Measurements from ENCODE around the gene PPP1R1C.

The PPP1R1C gene

DNA sequence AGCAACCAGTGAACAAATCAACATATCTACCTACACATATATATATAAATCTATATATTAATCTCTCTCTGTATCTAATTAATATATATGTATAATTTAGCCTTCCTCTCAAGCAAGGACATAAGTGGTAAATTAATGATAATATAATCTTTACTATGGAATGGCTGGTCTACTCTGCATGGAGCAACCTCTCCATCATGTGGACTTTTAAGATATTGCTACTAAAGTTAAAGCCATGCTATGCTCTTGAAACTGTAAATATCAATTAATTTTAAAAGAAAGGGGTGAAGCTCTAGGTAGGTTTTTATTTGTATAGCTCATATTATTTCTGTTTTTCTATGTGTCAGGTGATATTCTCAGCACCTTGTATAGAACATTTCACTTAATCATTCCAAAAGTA is 147.0 kb downstream of the PPP1R1C start:
- no peak for DNase-seq (ENCODE audit: low spot score)
- TF ChIP-seq CTCF (IDR thresholded peaks at IDR 0.05; ENCODE audit: extremely low read depth, insufficient read depth, missing control alignments), result no peak
- in situ Hi-C loops (cut with MboI; ENCODE audit: low pct_unique_long_range_greater_than_20kb, low sequenced_read_pairs, unreplicated experiment), result no loop called here

DNA sequence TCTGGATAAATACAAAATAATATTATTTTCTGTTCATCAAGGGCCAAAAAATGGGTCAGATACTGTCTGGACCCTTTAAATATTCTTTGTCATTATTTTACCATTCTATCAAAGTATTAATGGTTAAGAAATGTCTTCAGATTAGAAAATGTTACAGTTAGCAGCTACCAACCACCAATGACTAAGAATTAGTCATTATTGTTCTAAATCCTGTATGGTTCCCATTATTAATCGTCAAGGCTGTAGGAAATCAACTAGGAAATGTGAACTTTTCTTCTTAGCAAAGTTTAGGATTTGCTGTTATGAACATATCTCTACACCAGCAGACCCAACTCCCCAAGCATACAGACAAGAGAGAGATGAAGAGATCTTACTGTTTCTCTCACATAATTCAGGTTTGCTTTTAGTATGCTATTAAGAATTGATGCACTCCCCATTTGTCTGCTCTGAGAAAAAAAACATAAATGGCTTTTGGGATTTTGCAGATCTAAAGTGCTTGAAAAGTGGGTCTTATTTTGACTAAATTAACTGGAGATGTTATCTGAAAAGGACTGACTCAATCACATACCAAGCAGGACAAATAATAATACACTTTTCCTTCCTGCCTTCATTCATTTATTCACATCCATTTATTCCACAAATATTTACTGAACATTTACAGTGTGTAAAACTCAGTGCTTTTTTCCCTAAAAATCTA is 147.7 kb downstream of the PPP1R1C start:
- in situ Hi-C loops (cut with MboI; ENCODE audit: low pct_unique_long_range_greater_than_20kb, low sequenced_read_pairs, unreplicated experiment), result no loop called here
- no peak for TF ChIP-seq CTCF (IDR thresholded peaks at IDR 0.05; ENCODE audit: extremely low read depth, insufficient read depth, missing control alignments)
- no peak for DNase-seq (ENCODE audit: low spot score)

DNA sequence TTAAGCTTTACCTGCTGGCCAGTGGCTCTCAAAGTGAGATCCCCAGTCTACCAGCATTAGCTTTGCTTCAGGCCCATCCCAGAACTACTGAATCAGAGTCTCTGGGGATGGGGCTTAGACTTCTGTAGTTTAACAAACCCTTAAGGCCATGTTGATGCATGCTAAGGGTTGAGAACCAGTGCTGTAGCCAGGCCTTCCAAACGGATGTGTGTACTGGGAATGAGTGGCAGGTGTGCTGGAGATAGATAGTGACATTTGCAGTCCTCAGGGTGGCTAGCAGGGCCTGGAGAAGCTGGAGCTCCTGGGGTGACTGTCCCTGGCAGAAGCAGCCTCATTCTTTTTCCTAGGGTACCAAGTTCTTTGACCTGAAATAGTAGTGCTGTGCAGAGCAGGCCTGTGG is 148.5 kb downstream of the PPP1R1C start:
- no peak for DNase-seq (ENCODE audit: low spot score)
- in situ Hi-C loops (cut with MboI; ENCODE audit: low pct_unique_long_range_greater_than_20kb, low sequenced_read_pairs, unreplicated experiment), result no loop called here
- TF ChIP-seq CTCF (IDR thresholded peaks at IDR 0.05; ENCODE audit: extremely low read depth, insufficient read depth, missing control alignments), result no peak

GRCh38 chr2:182142062-182142461 is 156.4 kb downstream of the PPP1R1C start:
- in situ Hi-C loops (cut with MboI; ENCODE audit: low pct_unique_long_range_greater_than_20kb, low sequenced_read_pairs, unreplicated experiment), result no loop called here
- no peak for DNase-seq (ENCODE audit: low spot score)

GRCh38 chr2:182144041-182144775 is 158.6 kb downstream of the PPP1R1C start:
- DNase-seq (ENCODE audit: low spot score), result no peak
- no peak for TF ChIP-seq CTCF (IDR thresholded peaks at IDR 0.05; ENCODE audit: extremely low read depth, insufficient read depth, missing control alignments)
- in situ Hi-C loops (cut with MboI; ENCODE audit: low pct_unique_long_range_greater_than_20kb, low sequenced_read_pairs, unreplicated experiment), result no loop called here

More at GRCh38 chr2:182142062-182142461, 156.4 kb downstream of the PPP1R1C start:
- no peak for TF ChIP-seq CTCF (IDR thresholded peaks at IDR 0.05; ENCODE audit: extremely low read depth, insufficient read depth, missing control alignments)

GRCh38 chr2:182144776-182145165 is 159.1 kb downstream of the PPP1R1C start:
- DNase-seq (ENCODE audit: low spot score), result no peak
- TF ChIP-seq CTCF (IDR thresholded peaks at IDR 0.05; ENCODE audit: extremely low read depth, insufficient read depth, missing control alignments), result no peak
- in situ Hi-C loops (cut with MboI; ENCODE audit: low pct_unique_long_range_greater_than_20kb, low sequenced_read_pairs, unreplicated experiment), result no loop called here

Measured in GM13977 (cell line).